ENCODE data around the gene ZFP28. TPM values are rescaled to one million over a fixed set of nuclear protein-coding genes. Genes with fewer than 3 reads are reported as not detected.

Gene ZFP28
- total RNA-seq (2022) (not detected in 2 replicates), Bru-seq, nascent RNA (not detected), BruChase-seq, experiment 1, labeled RNA remaining after a 6-hour chase (not detected), BruChase-seq, experiment 2, labeled RNA remaining after a 2-hour chase (not detected)
- long read RNA-seq, result 0 reads

GRCh38 chr19:56538761-56539263 is at the start of gene ZFP28:
Gene ZFP28, plus strand, starts transcription at chr19:56538948. Its CDS starts 71 bp downstream, at chr19:56539019.
- Mint-ChIP-seq H3K9me3 (ENCODE audit: low read depth, unreplicated experiment) (peaks cover 21% of the 10 kb centered on the region), H3K36me3 (ENCODE audit: insufficient read depth, unreplicated experiment) (no peaks in the 10 kb centered on the region), H3K27me3 (ENCODE audit: unreplicated experiment) (no peaks in the 10 kb centered on the region), H3K27ac (ENCODE audit: unreplicated experiment) (no peak within 1 kb of the TSS), H3K4me1 (ENCODE audit: low read depth, unreplicated experiment) (no peaks in the 10 kb centered on the region), H3K4me3 (ENCODE audit: low read depth, unreplicated experiment) (no peak within 1 kb of the TSS)
- intact Hi-C loops (cut with micrococcal nuclease; ENCODE audit: unreplicated experiment), result no loop called here
- TF ChIP-seq, protein P1, sequence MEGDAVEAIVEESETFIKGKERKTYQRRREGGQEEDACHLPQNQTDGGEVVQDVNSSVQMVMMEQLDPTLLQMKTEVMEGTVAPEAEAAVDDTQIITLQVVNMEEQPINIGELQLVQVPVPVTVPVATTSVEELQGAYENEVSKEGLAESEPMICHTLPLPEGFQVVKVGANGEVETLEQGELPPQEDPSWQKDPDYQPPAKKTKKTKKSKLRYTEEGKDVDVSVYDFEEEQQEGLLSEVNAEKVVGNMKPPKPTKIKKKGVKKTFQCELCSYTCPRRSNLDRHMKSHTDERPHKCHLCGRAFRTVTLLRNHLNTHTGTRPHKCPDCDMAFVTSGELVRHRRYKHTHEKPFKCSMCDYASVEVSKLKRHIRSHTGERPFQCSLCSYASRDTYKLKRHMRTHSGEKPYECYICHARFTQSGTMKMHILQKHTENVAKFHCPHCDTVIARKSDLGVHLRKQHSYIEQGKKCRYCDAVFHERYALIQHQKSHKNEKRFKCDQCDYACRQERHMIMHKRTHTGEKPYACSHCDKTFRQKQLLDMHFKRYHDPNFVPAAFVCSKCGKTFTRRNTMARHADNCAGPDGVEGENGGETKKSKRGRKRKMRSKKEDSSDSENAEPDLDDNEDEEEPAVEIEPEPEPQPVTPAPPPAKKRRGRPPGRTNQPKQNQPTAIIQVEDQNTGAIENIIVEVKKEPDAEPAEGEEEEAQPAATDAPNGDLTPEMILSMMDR (IDR thresholded peaks at IDR 0.05; ENCODE audit: unreplicated experiment), result no peak
- CTCF ChIA-PET, result no interaction called here
- DNase-seq, result no peak
- no TSS peak for BruUV-seq (replicated peaks)

- no peak overlapping the region for H3K27ac Mint-ChIP-seq (ENCODE audit: unreplicated experiment)
These were observed 47.3 kb upstream of the ZFP28 start for GRCh38 chr19:56491399-56491798.

DNA sequence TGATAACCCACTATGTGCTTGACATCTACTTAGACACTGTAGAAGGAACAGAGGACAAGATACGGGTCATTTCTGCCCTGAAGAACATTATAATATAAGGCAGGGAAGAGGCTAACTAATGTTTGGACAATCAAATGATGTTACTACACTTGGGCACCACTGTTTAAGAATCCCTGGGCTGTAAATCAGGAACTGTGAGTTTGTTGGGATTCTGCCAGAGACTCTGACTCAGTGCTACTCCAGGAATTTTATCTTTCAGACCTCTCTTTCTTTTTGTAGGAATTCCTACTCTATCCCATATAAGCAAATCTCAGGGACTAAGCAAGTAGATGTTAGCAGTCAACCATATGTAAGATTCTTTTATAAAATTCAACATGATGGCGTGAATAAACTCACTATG is 34.2 kb upstream of the ZFP28 start:
- no TSS peak for BruUV-seq (replicated peaks)

More at GRCh38 chr19:56491399-56491798, 47.3 kb upstream of the ZFP28 start:
- no TSS peak for BruUV-seq (replicated peaks)
- TF ChIP-seq, protein P1 (IDR thresholded peaks at IDR 0.05; ENCODE audit: unreplicated experiment), result no peak
- Mint-ChIP-seq H3K36me3 (ENCODE audit: insufficient read depth, unreplicated experiment) (no peaks in the 10 kb centered on the region), H3K4me3 (ENCODE audit: low read depth, unreplicated experiment) (no peak overlapping the region), H3K9me3 (ENCODE audit: low read depth, unreplicated experiment) (peaks cover 31% of the 10 kb centered on the region), H3K4me1 (ENCODE audit: low read depth, unreplicated experiment) (no peaks in the 10 kb centered on the region), H3K27me3 (ENCODE audit: unreplicated experiment) (no peaks in the 10 kb centered on the region)
- DNase-seq, result no peak
- intact Hi-C loops (cut with micrococcal nuclease; ENCODE audit: unreplicated experiment), result no loop called here
- CTCF ChIA-PET, result no interaction called here

GRCh38 chr19:56507446-56508289 is 31.1 kb upstream of the ZFP28 start, which contains the start of gene ZNF471:
Gene ZNF471, plus strand, starts transcription at chr19:56507855. Its CDS starts 3,717 bp downstream, at chr19:56511572.
- H3K9me3 Mint-ChIP-seq (ENCODE audit: low read depth, unreplicated experiment), result peaks cover 7% of the 10 kb centered on the region
- intact Hi-C loops (cut with micrococcal nuclease; ENCODE audit: unreplicated experiment), result no loop called here
- no peak within 1 kb of the TSS for H3K4me3 Mint-ChIP-seq (ENCODE audit: low read depth, unreplicated experiment)
- no peak within 1 kb of the TSS for H3K27ac Mint-ChIP-seq (ENCODE audit: unreplicated experiment)
- H3K4me1 Mint-ChIP-seq (ENCODE audit: low read depth, unreplicated experiment), result no peaks in the 10 kb centered on the region
- no peak for DNase-seq
- TF ChIP-seq, protein P1 (IDR thresholded peaks at IDR 0.05; ENCODE audit: unreplicated experiment), result no peak
- H3K36me3 Mint-ChIP-seq (ENCODE audit: insufficient read depth, unreplicated experiment), result no peaks in the 10 kb centered on the region
- H3K27me3 Mint-ChIP-seq (ENCODE audit: unreplicated experiment), result no peaks in the 10 kb centered on the region
- no TSS peak for BruUV-seq (replicated peaks)
- CTCF ChIA-PET, result no interaction called here

More for the DNA sequence above, 34.2 kb upstream of the ZFP28 start:
- Mint-ChIP-seq H3K27me3 (ENCODE audit: unreplicated experiment) (no peaks in the 10 kb centered on the region), H3K4me1 (ENCODE audit: low read depth, unreplicated experiment) (no peaks in the 10 kb centered on the region), H3K9me3 (ENCODE audit: low read depth, unreplicated experiment) (peaks cover 19% of the 10 kb centered on the region), H3K4me3 (ENCODE audit: low read depth, unreplicated experiment) (no peak overlapping the region), H3K36me3 (ENCODE audit: insufficient read depth, unreplicated experiment) (no peaks in the 10 kb centered on the region), H3K27ac (ENCODE audit: unreplicated experiment) (no peak overlapping the region)
- CTCF ChIA-PET, result no interaction called here
- intact Hi-C loops (cut with micrococcal nuclease; ENCODE audit: unreplicated experiment), result no loop called here
- TF ChIP-seq, protein P1 (IDR thresholded peaks at IDR 0.05; ENCODE audit: unreplicated experiment), result no peak
- DNase-seq, result no peak
